Hepatocyte (in vitro differentiated cells): ENCODE results near the gene TEX26.

ENCODE experiments used
- EZH2 ChIP-seq: fragments of 200-600 bp; sonication (generic); IDR thresholded peaks from 2 replicates; pipeline ENCODE4 v1.6.1; 2016; ENCODE audit warnings: antibody characterized with exemption, mild to moderate bottlenecking, borderline replicate concordance
- EZH2phosphoT487 ChIP-seq: fragments of 200-600 bp; sonication (generic); IDR thresholded peaks from one replicate; pipeline ENCODE4 v1.6.1; 2018; ENCODE audit warnings: antibody characterized with exemption, mild to moderate bottlenecking, low read depth, moderate library complexity; ENCODE audit not compliant: unreplicated experiment, severe bottlenecking
- TF ChIP-seq, protein P1 (sequence below): fragments of 200-600 bp; sonication (generic); IDR thresholded peaks from 2 replicates; pipeline ENCODE4 v1.5.1; 2016; ENCODE audit warnings: antibody characterized with exemption, mild to moderate bottlenecking; ENCODE audit not compliant: poor library complexity

DNA sequence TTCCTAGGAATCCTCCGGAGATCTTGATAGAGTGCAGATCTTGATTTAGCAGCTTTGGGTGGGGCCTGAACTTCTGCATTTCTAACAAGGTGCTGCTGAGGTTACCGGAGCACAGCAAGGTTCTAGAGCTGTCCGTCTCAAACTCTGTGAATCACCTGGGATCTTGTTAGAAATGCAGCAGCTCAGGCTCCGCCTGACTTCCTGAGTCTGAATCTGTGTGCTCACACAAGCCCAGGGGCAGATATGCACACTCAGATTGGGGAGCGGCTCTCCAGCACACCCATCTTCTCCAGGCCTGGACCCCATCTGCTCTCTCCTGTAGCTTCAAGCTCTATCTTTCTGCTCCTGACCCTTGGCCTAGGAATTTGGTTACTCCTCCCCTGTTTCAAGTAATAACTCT, 3.5 kb upstream of the TEX26 start:
- TF ChIP-seq, protein P1, sequence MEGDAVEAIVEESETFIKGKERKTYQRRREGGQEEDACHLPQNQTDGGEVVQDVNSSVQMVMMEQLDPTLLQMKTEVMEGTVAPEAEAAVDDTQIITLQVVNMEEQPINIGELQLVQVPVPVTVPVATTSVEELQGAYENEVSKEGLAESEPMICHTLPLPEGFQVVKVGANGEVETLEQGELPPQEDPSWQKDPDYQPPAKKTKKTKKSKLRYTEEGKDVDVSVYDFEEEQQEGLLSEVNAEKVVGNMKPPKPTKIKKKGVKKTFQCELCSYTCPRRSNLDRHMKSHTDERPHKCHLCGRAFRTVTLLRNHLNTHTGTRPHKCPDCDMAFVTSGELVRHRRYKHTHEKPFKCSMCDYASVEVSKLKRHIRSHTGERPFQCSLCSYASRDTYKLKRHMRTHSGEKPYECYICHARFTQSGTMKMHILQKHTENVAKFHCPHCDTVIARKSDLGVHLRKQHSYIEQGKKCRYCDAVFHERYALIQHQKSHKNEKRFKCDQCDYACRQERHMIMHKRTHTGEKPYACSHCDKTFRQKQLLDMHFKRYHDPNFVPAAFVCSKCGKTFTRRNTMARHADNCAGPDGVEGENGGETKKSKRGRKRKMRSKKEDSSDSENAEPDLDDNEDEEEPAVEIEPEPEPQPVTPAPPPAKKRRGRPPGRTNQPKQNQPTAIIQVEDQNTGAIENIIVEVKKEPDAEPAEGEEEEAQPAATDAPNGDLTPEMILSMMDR, result no peak
- TF ChIP-seq EZH2phosphoT487, result no peak
- TF ChIP-seq EZH2, result no peak
